Tibial artery (tissue), 4 donors: ENCODE data around the gene KRTAP10-1.

Source experiments
- DNase-seq, 2 donors: peaks; one replicate each; pipeline ENCODE4 v3.0.0-alpha.2; 2019
- H3K27ac ChIP-seq, 2 donors: fragments of 200-600 bp; sonication (generic) in 1 of 2; 1 replicate in 1 of 2; 2 replicates in 1 of 2; pipeline ENCODE4 v1.5.1; 2018 to 2019; ENCODE audit warnings: mild to moderate bottlenecking in 1 of 2
- H3K27me3 ChIP-seq, 2 donors: fragments of 200-600 bp; sonication (generic) in 1 of 2; one replicate each; pipeline versions ENCODE4 v1.5.1 to v1.6.0; 2016 to 2019
- H3K36me3 ChIP-seq, 3 donors: fragments of 200-600 bp; sonication (generic) in 2 of 3; one replicate each; pipeline ENCODE4 v1.5.1; 2016 to 2019; ENCODE audit warnings: mild to moderate bottlenecking in 2 of 3
- H3K4me1 ChIP-seq, 4 donors: fragments of 200-600 bp; sonication (generic) in 2 of 4; 1 replicate in 3 of 4; 2 replicates in 1 of 4; pipeline ENCODE4 v1.5.1; 2016 to 2019
- H3K4me3 ChIP-seq, 2 donors: fragments of 200-600 bp; sonication (generic) in 1 of 2; 1 replicate in 1 of 2; 2 replicates in 1 of 2; pipeline ENCODE4 v1.5.1; 2018 to 2019; ENCODE audit warnings: mild to moderate bottlenecking in 2 of 2
- H3K9me3 ChIP-seq, 3 donors: fragments of 200-600 bp; sonication (generic) in 1 of 3; one replicate each; pipeline ENCODE4 v1.5.1; 2016 to 2019
- intact Hi-C: fragments of 100-400 bp; cut with DNase I; formaldehyde crosslinking; loops from one replicate; pipeline ENCODE4 v1.15.0; 2023; ENCODE audit warnings: low total_unique reads
- TF ChIP-seq, protein P1 (sequence below), 2 experiments: fragments of 200-600 bp in 1 of 2; fragments of 450-650 bp in 1 of 2; IDR thresholded peaks; one replicate each; pipeline ENCODE4 v1.5.1; 2017 to 2019; ENCODE audit warnings: antibody characterized with exemption in 2 of 2, mild to moderate bottlenecking in 1 of 2, moderate library complexity in 1 of 2

Gene KRTAP10-1

DNA sequence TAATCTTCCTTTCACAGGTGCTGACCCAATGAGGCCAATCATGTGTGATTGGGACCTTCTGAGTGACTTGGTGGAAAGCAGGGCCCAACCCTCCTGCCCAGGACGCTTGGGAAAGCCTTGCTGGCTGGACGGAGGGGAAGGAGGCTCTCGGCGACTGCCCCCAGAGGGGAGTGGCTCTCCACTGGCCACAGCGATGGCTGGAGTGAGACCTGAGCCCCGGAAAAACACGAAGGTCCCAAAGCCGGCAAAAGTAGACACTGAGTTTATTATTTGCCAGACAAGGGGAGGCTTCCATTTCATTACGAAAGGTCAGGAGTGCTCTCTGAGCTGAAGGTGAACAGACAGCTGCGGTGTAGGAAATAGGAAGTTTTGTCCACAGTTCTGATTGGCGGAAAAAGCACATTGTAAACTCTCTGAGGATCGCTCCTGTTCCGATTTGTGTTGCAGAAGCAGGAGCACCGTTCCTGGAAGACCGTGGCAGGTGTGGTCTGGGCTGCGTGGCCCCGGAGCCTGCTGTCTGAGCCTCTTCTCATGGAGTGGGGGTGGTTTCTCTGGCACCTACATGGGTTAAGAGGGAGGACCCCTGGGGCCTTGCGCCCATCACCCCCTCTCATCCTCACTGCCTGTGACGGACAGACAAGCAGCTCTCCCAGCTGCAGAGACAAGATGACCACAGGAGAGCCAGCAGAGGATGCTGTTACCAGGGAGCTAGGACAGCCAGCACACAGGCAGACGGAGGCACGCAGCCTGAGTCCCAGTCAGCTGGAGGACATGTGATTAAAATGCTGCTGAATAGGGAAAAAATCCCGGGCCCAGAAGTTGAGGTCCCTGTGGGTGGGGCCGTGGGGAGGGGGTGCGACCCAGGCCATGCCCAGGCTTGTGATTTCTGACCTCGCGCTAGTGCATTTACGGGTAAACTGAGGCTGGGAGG, 41.5 kb downstream of the KRTAP10-1 start:
- TF ChIP-seq, protein P1, sequence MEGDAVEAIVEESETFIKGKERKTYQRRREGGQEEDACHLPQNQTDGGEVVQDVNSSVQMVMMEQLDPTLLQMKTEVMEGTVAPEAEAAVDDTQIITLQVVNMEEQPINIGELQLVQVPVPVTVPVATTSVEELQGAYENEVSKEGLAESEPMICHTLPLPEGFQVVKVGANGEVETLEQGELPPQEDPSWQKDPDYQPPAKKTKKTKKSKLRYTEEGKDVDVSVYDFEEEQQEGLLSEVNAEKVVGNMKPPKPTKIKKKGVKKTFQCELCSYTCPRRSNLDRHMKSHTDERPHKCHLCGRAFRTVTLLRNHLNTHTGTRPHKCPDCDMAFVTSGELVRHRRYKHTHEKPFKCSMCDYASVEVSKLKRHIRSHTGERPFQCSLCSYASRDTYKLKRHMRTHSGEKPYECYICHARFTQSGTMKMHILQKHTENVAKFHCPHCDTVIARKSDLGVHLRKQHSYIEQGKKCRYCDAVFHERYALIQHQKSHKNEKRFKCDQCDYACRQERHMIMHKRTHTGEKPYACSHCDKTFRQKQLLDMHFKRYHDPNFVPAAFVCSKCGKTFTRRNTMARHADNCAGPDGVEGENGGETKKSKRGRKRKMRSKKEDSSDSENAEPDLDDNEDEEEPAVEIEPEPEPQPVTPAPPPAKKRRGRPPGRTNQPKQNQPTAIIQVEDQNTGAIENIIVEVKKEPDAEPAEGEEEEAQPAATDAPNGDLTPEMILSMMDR (IDR thresholded peaks at IDR 0.05), result no peak
- H3K27ac ChIP-seq, result no peak overlapping the region
- no peak for DNase-seq
- intact Hi-C loops, result no loop called here
- no peaks in the 10 kb centered on the region for H3K36me3 ChIP-seq
- no peak overlapping the region for H3K4me3 ChIP-seq
- H3K9me3 ChIP-seq, result peaks cover 0 to 4% (median 2%) of the 10 kb centered on the region in 3 donors
- H3K27me3 ChIP-seq, result peaks cover 0 to 61% of the 10 kb centered on the region in 2 donors
- no peaks in the 10 kb centered on the region for H3K4me1 ChIP-seq

DNA sequence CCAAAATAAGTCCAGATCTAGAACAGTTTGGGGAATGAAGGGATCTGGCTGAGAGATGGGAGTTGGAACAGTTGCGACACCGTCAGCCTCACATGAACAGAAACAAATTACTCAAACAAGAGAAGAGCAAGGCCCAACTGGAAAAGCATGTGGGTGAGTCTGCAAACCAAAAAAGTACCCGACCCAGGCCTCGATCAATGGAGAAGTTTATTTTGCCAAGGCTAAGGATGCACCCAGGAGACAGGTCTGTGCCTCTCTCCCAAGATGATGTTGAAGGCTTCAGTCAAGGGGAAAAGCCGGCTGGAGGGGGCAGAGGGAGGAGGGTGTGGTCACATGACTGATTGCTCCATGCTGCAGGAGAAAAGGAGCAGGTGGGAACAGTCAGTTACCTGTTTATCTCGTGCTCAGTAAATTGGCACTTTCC, 42.3 kb downstream of the KRTAP10-1 start:
- DNase-seq, result peak in 1 of 2 donors; percentile 61
- no peak overlapping the region for H3K27ac ChIP-seq
- H3K4me1 ChIP-seq, result no peaks in the 10 kb centered on the region
- peaks cover 0 to 6% (median 0%) of the 10 kb centered on the region in 3 donors for H3K36me3 ChIP-seq
- intact Hi-C loops, result no loop called here
- TF ChIP-seq, protein P1 (IDR thresholded peaks at IDR 0.05), result no peak
- peaks cover 0 to 56% of the 10 kb centered on the region in 2 donors for H3K27me3 ChIP-seq
- H3K4me3 ChIP-seq, result no peak overlapping the region
- peaks cover 0 to 12% (median 10%) of the 10 kb centered on the region in 3 donors for H3K9me3 ChIP-seq

DNA sequence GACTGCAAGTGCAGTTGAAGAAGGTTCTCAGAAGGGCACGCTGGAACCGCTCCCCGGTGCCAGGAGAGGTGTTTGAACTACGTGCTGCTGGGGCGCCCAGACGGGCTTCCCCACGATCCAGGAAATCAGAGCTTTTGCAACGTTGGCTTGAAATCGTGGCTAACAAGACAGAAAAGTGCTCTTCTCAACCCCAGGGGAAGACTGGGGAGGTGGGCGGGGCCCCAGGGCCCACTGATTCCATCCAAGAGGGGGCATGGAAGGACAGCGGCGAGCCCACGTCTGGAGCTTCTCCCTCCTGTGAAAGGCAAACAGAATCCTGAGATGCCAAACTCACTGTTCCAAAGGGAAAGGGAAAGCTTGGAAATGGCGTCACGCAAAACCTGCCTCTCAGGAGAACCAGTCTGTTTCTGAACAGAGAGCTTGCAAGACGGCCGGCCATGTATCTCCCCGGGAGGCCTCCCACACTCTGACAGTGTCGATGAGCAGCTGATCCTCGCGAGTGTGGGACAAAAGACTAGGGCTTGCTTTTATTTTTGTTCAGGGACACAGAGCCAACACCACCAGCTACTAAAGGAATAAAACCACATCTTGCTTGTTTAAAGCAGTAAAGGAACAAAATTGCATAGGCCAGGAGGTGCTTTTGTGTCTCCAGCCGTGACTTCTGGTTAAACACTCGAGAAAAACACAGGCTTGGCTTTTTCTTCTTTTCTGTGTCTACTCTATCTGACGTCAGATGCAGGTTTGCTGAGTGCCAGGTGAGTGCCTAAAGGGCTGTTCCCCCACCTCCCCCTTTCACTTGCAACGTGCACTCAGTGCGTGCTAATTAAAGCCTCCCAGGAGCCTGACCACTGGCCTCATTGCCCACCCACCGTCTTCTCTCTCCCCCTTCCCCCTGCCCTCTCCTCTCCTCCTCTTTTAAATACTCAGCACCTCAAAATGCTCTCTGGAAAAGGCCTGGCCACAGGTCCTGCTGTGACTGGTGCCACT, 43.1 kb downstream of the KRTAP10-1 start:
- Histone ChIP-seq H3K27me3 (peaks cover 0 to 52% of the 10 kb centered on the region in 2 donors), H3K36me3 (peaks cover 0 to 6% (median 0%) of the 10 kb centered on the region in 3 donors), H3K27ac (no peak overlapping the region), H3K4me1 (no peaks in the 10 kb centered on the region), H3K4me3 (no peak overlapping the region), H3K9me3 (peaks cover 0 to 19% (median 13%) of the 10 kb centered on the region in 3 donors)
- intact Hi-C loops, result no loop called here
- DNase-seq, result no peak
- TF ChIP-seq, protein P1 (IDR thresholded peaks at IDR 0.05), result no peak

DNA sequence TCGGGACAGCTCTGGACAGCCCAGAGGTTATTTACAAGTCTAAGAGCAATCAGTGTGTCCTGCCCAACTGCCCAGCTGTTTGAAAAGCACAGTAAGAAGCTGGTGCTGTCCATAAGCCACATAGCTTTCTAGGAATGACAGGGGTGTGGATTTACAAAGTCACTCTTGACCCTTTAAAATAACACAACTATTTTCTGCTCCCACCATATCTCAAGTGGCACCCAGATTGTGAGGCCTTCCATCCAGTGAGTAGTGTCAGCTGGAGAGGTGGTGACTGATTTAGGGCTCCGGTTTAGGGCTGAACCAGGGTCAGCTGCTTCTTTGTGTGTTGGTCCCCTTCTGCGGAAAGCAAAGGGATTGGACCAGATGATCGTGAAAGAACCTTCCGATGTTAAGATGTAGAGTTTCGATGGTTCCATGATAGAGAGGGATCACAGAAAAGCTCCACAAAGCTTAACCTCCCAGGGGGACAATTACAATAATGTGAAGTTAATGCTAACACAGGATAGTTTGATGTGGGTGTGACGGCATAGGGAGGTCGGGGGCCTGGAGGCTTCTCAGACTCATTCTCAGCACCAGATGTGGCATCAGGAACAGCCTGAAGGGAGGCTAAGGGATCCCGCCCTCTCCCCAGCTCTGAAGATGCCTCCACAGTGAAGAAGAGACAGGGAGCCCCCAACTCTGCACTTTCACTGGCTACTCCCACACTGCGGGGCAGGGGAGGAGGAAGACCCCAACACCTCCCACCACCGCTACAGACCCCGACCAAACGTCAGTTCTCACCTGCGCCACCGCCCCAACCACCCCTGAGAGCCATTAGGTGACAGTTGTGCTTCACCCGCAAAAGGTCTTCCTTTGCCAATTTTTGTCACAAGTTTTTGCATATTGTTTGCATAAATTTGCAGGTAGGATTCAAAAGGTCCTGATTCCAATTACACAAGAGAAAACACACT, 44.1 kb downstream of the KRTAP10-1 start:
- Histone ChIP-seq H3K9me3 (peaks cover 0 to 19% (median 13%) of the 10 kb centered on the region in 3 donors), H3K4me3 (no peak overlapping the region), H3K36me3 (peaks cover 0 to 6% (median 0%) of the 10 kb centered on the region in 3 donors), H3K27me3 (peaks cover 0 to 45% of the 10 kb centered on the region in 2 donors), H3K27ac (no peak overlapping the region), H3K4me1 (no peaks in the 10 kb centered on the region)
- intact Hi-C loops, result no loop called here
- no peak for DNase-seq
- TF ChIP-seq, protein P1 (IDR thresholded peaks at IDR 0.05), result no peak
